Neural progenitor cell (in vitro differentiated cells): ENCODE measurements around the gene OR56A5.

ENCODE experiments used
- CTCF ChIP-seq: fragments of 200-600 bp; sonication (generic); IDR thresholded peaks from 2 replicates; pipeline ENCODE4 v1.5.1; 2017; ENCODE audit warnings: antibody characterized with exemption, mild to moderate bottlenecking
- EZH2phosphoT487 ChIP-seq: fragments of 200-600 bp; sonication (generic); IDR thresholded peaks from 2 replicates; pipeline ENCODE4 v1.6.1; 2017; ENCODE audit warnings: antibody characterized with exemption

DNA sequence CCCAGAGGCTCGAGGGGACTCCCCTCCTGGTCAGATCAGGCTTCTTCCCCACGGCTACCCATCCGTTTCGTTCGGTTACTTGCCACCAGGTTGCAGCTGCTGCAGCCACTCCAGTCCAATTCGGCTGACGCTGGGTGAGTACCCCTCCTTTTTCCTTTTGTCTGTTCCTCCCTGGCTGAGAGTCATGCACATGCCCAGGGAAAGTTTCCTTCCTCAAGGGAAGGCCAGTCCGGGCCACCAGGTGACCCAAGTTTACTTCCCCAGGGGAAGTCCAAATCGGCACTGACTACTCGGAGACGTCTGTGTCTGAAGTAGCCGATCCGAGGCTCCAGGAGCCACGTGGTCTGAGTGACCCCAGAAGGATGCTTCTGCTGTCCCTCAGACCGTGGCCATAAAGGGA is 39.5 kb downstream of the OR56A5 start:
- TF ChIP-seq CTCF: no peak
- TF ChIP-seq EZH2phosphoT487: no peak
